ENCODE results near the gene DOCK9. TPM values are rescaled to one million over a fixed set of nuclear protein-coding genes. Genes with fewer than 3 reads are reported as not detected.

Gene DOCK9
- total and polyA plus RNA-seq, 2 donors (not counting 1 experiment from before 2014, with no cell fraction given) = 18.2 TPM

DNA sequence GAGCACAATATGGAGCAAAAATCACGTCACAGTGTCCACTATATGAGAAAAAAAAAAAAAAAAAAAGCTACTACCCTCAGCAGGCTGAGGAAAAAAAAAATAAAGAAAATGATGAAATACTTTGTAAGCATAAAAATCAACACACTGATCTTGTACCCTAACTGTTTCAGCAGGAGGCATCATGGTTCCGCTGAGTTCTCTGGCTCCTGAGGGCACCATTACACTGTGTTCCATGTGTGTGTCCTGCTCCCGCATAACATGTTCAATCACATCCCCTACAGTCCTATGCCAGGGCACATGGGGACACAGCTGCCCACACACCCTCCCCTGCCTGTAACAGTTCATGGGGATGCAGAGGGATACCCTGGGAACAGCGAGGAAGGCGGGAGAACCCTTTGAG lies 33.5 kb downstream of the DOCK9 start:
- H3K9me3 ChIP-seq (ENCODE audit: control insufficient read depth, insufficient read depth, low read depth, low read length) = no peaks in the 10 kb centered on the region
- TF ChIP-seq, protein P1, sequence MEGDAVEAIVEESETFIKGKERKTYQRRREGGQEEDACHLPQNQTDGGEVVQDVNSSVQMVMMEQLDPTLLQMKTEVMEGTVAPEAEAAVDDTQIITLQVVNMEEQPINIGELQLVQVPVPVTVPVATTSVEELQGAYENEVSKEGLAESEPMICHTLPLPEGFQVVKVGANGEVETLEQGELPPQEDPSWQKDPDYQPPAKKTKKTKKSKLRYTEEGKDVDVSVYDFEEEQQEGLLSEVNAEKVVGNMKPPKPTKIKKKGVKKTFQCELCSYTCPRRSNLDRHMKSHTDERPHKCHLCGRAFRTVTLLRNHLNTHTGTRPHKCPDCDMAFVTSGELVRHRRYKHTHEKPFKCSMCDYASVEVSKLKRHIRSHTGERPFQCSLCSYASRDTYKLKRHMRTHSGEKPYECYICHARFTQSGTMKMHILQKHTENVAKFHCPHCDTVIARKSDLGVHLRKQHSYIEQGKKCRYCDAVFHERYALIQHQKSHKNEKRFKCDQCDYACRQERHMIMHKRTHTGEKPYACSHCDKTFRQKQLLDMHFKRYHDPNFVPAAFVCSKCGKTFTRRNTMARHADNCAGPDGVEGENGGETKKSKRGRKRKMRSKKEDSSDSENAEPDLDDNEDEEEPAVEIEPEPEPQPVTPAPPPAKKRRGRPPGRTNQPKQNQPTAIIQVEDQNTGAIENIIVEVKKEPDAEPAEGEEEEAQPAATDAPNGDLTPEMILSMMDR (conservative IDR thresholded peaks at IDR 0.05 in 1 of 2, IDR thresholded peaks at IDR 0.05 in 1 of 2; ENCODE audit: low read depth in 1 of 2, low read length in 2 of 2) = no peak
- no peak for TF ChIP-seq EZH2 (IDR thresholded peaks at IDR 0.05; ENCODE audit: low read length, missing control alignments)
- H3K9ac ChIP-seq (ENCODE audit: insufficient read depth, low read length) = no peak overlapping the region
- H3K27ac ChIP-seq (ENCODE audit: insufficient read depth, low read length) = no peak overlapping the region
- no peak overlapping the region for H3K4me2 ChIP-seq (ENCODE audit: extremely low read depth, insufficient read depth, low read length)
- H4K20me1 ChIP-seq (ENCODE audit: control insufficient read depth, extremely low read depth, insufficient read depth, low read length) = no peaks in the 10 kb centered on the region
- no peak overlapping the region for H2AFZ ChIP-seq (ENCODE audit: low read length)
- DNase-seq (ENCODE audit: low read depth in 2 of 2) = peak in 1 of 2 donors; percentile 33
- no peaks in the 10 kb centered on the region for H3K27me3 ChIP-seq (ENCODE audit: control insufficient read depth, insufficient read depth, low read length)
- H3K4me1 ChIP-seq (ENCODE audit: control insufficient read depth, extremely low read depth, insufficient read depth, low read length) = no peaks in the 10 kb centered on the region
- no peaks in the 10 kb centered on the region for H3K79me2 ChIP-seq (ENCODE audit: control insufficient read depth, insufficient read depth, low read length)
- H3K4me3 ChIP-seq (replicated peaks in 1 of 4; ENCODE audit: control extremely low read depth in 1 of 4, insufficient read depth in 1 of 4, low read depth in 3 of 4, low read length in 4 of 4) = no peak overlapping the region
- no peaks in the 10 kb centered on the region for H3K36me3 ChIP-seq (ENCODE audit: control insufficient read depth, insufficient read depth, low read length)

GRCh38 chr13:98942997-98943396 lies 34.9 kb downstream of the DOCK9 start:
- Histone ChIP-seq H4K20me1 (ENCODE audit: control insufficient read depth, extremely low read depth, insufficient read depth, low read length) (no peaks in the 10 kb centered on the region), H3K27me3 (ENCODE audit: control insufficient read depth, insufficient read depth, low read length) (no peaks in the 10 kb centered on the region), H2AFZ (ENCODE audit: low read length) (no peak overlapping the region), H3K9me3 (ENCODE audit: control insufficient read depth, insufficient read depth, low read depth, low read length) (no peaks in the 10 kb centered on the region), H3K79me2 (ENCODE audit: control insufficient read depth, insufficient read depth, low read length) (no peaks in the 10 kb centered on the region), H3K4me1 (ENCODE audit: control insufficient read depth, extremely low read depth, insufficient read depth, low read length) (no peaks in the 10 kb centered on the region), H3K36me3 (ENCODE audit: control insufficient read depth, insufficient read depth, low read length) (no peaks in the 10 kb centered on the region), H3K4me2 (ENCODE audit: extremely low read depth, insufficient read depth, low read length) (no peak overlapping the region), H3K9ac (ENCODE audit: insufficient read depth, low read length) (no peak overlapping the region), H3K4me3 (replicated peaks in 1 of 4; ENCODE audit: control extremely low read depth in 1 of 4, insufficient read depth in 1 of 4, low read depth in 3 of 4, low read length in 4 of 4) (no peak overlapping the region), H3K27ac (ENCODE audit: insufficient read depth, low read length) (no peak overlapping the region)
- TF ChIP-seq, protein P1 (conservative IDR thresholded peaks at IDR 0.05 in 1 of 2, IDR thresholded peaks at IDR 0.05 in 1 of 2; ENCODE audit: low read depth in 1 of 2, low read length in 2 of 2) = no peak
- no peak for TF ChIP-seq EZH2 (IDR thresholded peaks at IDR 0.05; ENCODE audit: low read length, missing control alignments)
- DNase-seq (ENCODE audit: low read depth in 2 of 2) = peak in 1 of 2 donors; percentile 30

GRCh38 chr13:98942485-98942884 lies 35.4 kb downstream of the DOCK9 start:
- TF ChIP-seq EZH2 (IDR thresholded peaks at IDR 0.05; ENCODE audit: low read length, missing control alignments) = no peak
- TF ChIP-seq, protein P1 (conservative IDR thresholded peaks at IDR 0.05 in 1 of 2, IDR thresholded peaks at IDR 0.05 in 1 of 2; ENCODE audit: low read depth in 1 of 2, low read length in 2 of 2) = no peak
- no peak for DNase-seq (ENCODE audit: low read depth in 2 of 2)
- Histone ChIP-seq H3K4me1 (ENCODE audit: control insufficient read depth, extremely low read depth, insufficient read depth, low read length) (no peaks in the 10 kb centered on the region), H3K9ac (ENCODE audit: insufficient read depth, low read length) (no peak overlapping the region), H2AFZ (ENCODE audit: low read length) (no peak overlapping the region), H3K27ac (ENCODE audit: insufficient read depth, low read length) (no peak overlapping the region), H3K79me2 (ENCODE audit: control insufficient read depth, insufficient read depth, low read length) (no peaks in the 10 kb centered on the region), H3K4me2 (ENCODE audit: extremely low read depth, insufficient read depth, low read length) (no peak overlapping the region), H3K4me3 (replicated peaks in 1 of 4; ENCODE audit: control extremely low read depth in 1 of 4, insufficient read depth in 1 of 4, low read depth in 3 of 4, low read length in 4 of 4) (no peak overlapping the region), H4K20me1 (ENCODE audit: control insufficient read depth, extremely low read depth, insufficient read depth, low read length) (no peaks in the 10 kb centered on the region), H3K36me3 (ENCODE audit: control insufficient read depth, insufficient read depth, low read length) (no peaks in the 10 kb centered on the region), H3K9me3 (ENCODE audit: control insufficient read depth, insufficient read depth, low read depth, low read length) (no peaks in the 10 kb centered on the region), H3K27me3 (ENCODE audit: control insufficient read depth, insufficient read depth, low read length) (no peaks in the 10 kb centered on the region)
